RWPE1 (cell line): ENCODE data around the gene STOX1.
"Not testable (repeated sequence)": the region's sequence is repeated elsewhere in the genome, so short reads cannot be mapped to it uniquely, and the experiment has no call there.

Experiments used
- CTCF ChIA-PET: fragments of 350-600 bp; sonication (Branson Sonifier 250); formaldehyde crosslinking; extraction: SDS; loops from one replicate; lab custom pipeline; 2021; lab: Yijun Ruan, JAX
- POLR2A ChIA-PET: fragments of 400-600 bp; formaldehyde crosslinking; extraction: SDS; loops from one replicate; lab custom pipeline; 2020; ENCODE audit warnings: antibody characterized with exemption; ENCODE audit not compliant: low non-redundant PET; lab: Yijun Ruan, JAX
- DNase-seq: peaks from one replicate; pipeline ENCODE4 v3.0.0; 2012; ENCODE audit warnings: low spot score
- H3K27ac ChIP-seq: fragments of 450-650 bp; 2 replicates; pipeline ENCODE4 v1.5.1; 2017
- CTCF ChIP-seq: fragments of 450-650 bp; conservative IDR thresholded peaks from 2 replicates; pipeline ENCODE4 v1.5.1; 2017; ENCODE audit warnings: low read depth, mild to moderate bottlenecking

STOX1 gene

GRCh38 chr10:68848281-68848680, 20.9 kb downstream of the STOX1 start:
- no peak for TF ChIP-seq CTCF
- ChIA-PET CTCF (interaction anchor here (1.1 kb wide), 1 partner anchor 23 kb away, joined by 3 read pairs; no protein-coding TSS in a partner anchor), POLR2A (no interaction called here)
- DNase-seq, result no peak
- H3K27ac ChIP-seq, result no peak overlapping the region

GRCh38 chr10:68848806-68849205, 21.5 kb downstream of the STOX1 start:
- no peak for DNase-seq
- TF ChIP-seq CTCF, result no peak
- CTCF ChIA-PET, result interaction anchor here (0.5 to 0.6 kb wide), 2 partner anchors 24 to 35 kb away, joined by 7 to 9 read pairs; no protein-coding TSS in a partner anchor
- POLR2A ChIA-PET, result no interaction called here
- no peak overlapping the region for H3K27ac ChIP-seq

- ChIA-PET POLR2A (no interaction called here), CTCF (interaction anchor here (0.7 kb wide), 1 partner anchor 11 kb away, joined by 3 read pairs; no protein-coding TSS in a partner anchor)
- H3K27ac ChIP-seq, result no peak overlapping the region
- TF ChIP-seq CTCF, result no peak
- no peak for DNase-seq
Measured at GRCh38 chr10:68856352-68856751, 29.0 kb downstream of the STOX1 start.

GRCh38 chr10:68857005-68857404, 29.7 kb downstream of the STOX1 start:
- ChIA-PET CTCF (no interaction called here), POLR2A (no interaction called here)
- no peak for DNase-seq
- no peak overlapping the region for H3K27ac ChIP-seq
- no peak for TF ChIP-seq CTCF

GRCh38 chr10:68861253-68861652, 33.9 kb downstream of the STOX1 start:
- ChIA-PET POLR2A (no interaction called here), CTCF (interaction anchor here (0.6 kb wide), 2 partner anchors 36 to 40 kb away, joined by 3 read pairs; partner anchors contain the start of gene DDX50)

GRCh38 chr10:68864611-68865010, 37.3 kb downstream of the STOX1 start:
- TF ChIP-seq CTCF, result no peak
- CTCF ChIA-PET, result no interaction called here
- POLR2A ChIA-PET, result no interaction called here

More at GRCh38 chr10:68861253-68861652, 33.9 kb downstream of the STOX1 start:
- H3K27ac ChIP-seq, result no peak overlapping the region
- DNase-seq, result no peak
- no peak for TF ChIP-seq CTCF

GRCh38 chr10:68868173-68868572, 40.8 kb downstream of the STOX1 start:
- POLR2A ChIA-PET, DNase-seq, H3K27ac ChIP-seq: not testable (repeated sequence)
- CTCF ChIA-PET, result interaction anchor here (1.1 kb wide), 1 partner anchor 12 kb away, joined by 3 read pairs; no protein-coding TSS in a partner anchor

More at GRCh38 chr10:68864611-68865010, 37.3 kb downstream of the STOX1 start:
- no peak overlapping the region for H3K27ac ChIP-seq
- no peak for DNase-seq
